ENCODE data around the gene CTNNAL1. TPM values are rescaled to one million over a fixed set of nuclear protein-coding genes. Genes with fewer than 3 reads are reported as not detected.

Gene CTNNAL1
- polyA plus RNA-seq, 1 donor, result 61.7 TPM

Other genes starting within 250 kb of the CTNNAL1 start
- gene ACTL7B, start 157.5 kb downstream of the CTNNAL1 start, polyA plus RNA-seq (ENCODE audit: insufficient read length), result not detected
- gene ACTL7A, start 151.2 kb downstream of the CTNNAL1 start, polyA plus RNA-seq (ENCODE audit: insufficient read length), result not detected
- gene ELP1, start 79.4 kb downstream of the CTNNAL1 start, polyA plus RNA-seq (ENCODE audit: insufficient read length), result 52.3 TPM
- 37.7 TPM for gene ABITRAM, start 79.1 kb downstream of the CTNNAL1 start, polyA plus RNA-seq (ENCODE audit: insufficient read length)
- gene TMEM245, start 106.4 kb upstream of the CTNNAL1 start, polyA plus RNA-seq (ENCODE audit: insufficient read length), result 77.1 TPM
- gene FRRS1L, start 153.8 kb upstream of the CTNNAL1 start, polyA plus RNA-seq (ENCODE audit: insufficient read length), result 2.3 TPM

Measured in left kidney (tissue), 1 donor.